Measurements from ENCODE around the gene PLB1.

PLB1 gene

GRCh38 chr2:28654663-28655320, 158.9 kb downstream of the PLB1 start:
- TF ChIP-seq EP300 (IDR thresholded peaks at IDR 0.05; ENCODE audit: borderline replicate concordance) (no peak), TEAD4 (IDR thresholded peaks at IDR 0.05) (no peak), FOXM1 (IDR thresholded peaks at IDR 0.05; ENCODE audit: borderline replicate concordance, low read depth) (no peak), NFIC (IDR thresholded peaks at IDR 0.05) (no peak), RAD21 (IDR thresholded peaks at IDR 0.05; ENCODE audit: low read depth) (no peak), EGR1 (IDR thresholded peaks at IDR 0.05) (no peak), ZBTB7A (IDR thresholded peaks at IDR 0.05; ENCODE audit: low read depth) (no peak), USF1 (IDR thresholded peaks at IDR 0.05) (no peak)

GRCh38 chr2:28656937-28657615, 161.2 kb downstream of the PLB1 start:
- TF ChIP-seq EP300 (IDR thresholded peaks at IDR 0.05; ENCODE audit: borderline replicate concordance) (no peak), YY1 (IDR thresholded peaks at IDR 0.05; ENCODE audit: low read depth) (no peak), TCF12 (IDR thresholded peaks at IDR 0.05; ENCODE audit: low read depth) (no peak), MAX (IDR thresholded peaks at IDR 0.05) (peak; percentile 49; the same call in 1 of the 2 replicates), TAF1 (IDR thresholded peaks at IDR 0.05; ENCODE audit: low read depth) (no peak), CEBPB (IDR thresholded peaks at IDR 0.05) (no peak; the same call in 1 of the 2 replicates), NFIC (IDR thresholded peaks at IDR 0.05) (0 out of 2 replicates have a peak, but pooled peaks have one; percentile 34)

GRCh38 chr2:28658369-28658768, 162.5 kb downstream of the PLB1 start:
- no peak for TF ChIP-seq YY1 (IDR thresholded peaks at IDR 0.05; ENCODE audit: low read depth)
- TF ChIP-seq CEBPB (IDR thresholded peaks at IDR 0.05) = no peak
- no peak for TF ChIP-seq EP300 (IDR thresholded peaks at IDR 0.05; ENCODE audit: borderline replicate concordance)
- TF ChIP-seq TEAD4 (IDR thresholded peaks at IDR 0.05) = no peak
- no peak for TF ChIP-seq EGR1 (IDR thresholded peaks at IDR 0.05)
- no peak for TF ChIP-seq REST (IDR thresholded peaks at IDR 0.05; ENCODE audit: low read depth)
- TF ChIP-seq MAX (IDR thresholded peaks at IDR 0.05) = no peak
- no peak for TF ChIP-seq RAD21 (IDR thresholded peaks at IDR 0.05; ENCODE audit: low read depth)
- no peak for TF ChIP-seq CREB1 (IDR thresholded peaks at IDR 0.05; ENCODE audit: low read depth)

GRCh38 chr2:28659127-28659526, 163.3 kb downstream of the PLB1 start:
- TF ChIP-seq CEBPB (IDR thresholded peaks at IDR 0.05) (no peak), EGR1 (IDR thresholded peaks at IDR 0.05) (no peak), YY1 (IDR thresholded peaks at IDR 0.05; ENCODE audit: low read depth) (no peak), TAF1 (IDR thresholded peaks at IDR 0.05; ENCODE audit: low read depth) (no peak), ZBTB7A (IDR thresholded peaks at IDR 0.05; ENCODE audit: low read depth) (no peak), FOXM1 (IDR thresholded peaks at IDR 0.05; ENCODE audit: borderline replicate concordance, low read depth) (no peak), REST (IDR thresholded peaks at IDR 0.05; ENCODE audit: low read depth) (no peak), EP300 (IDR thresholded peaks at IDR 0.05; ENCODE audit: borderline replicate concordance) (no peak), RAD21 (IDR thresholded peaks at IDR 0.05; ENCODE audit: low read depth) (no peak), USF1 (IDR thresholded peaks at IDR 0.05) (no peak), MAX (IDR thresholded peaks at IDR 0.05) (no peak), TEAD4 (IDR thresholded peaks at IDR 0.05) (no peak), NFIC (IDR thresholded peaks at IDR 0.05) (no peak), CREB1 (IDR thresholded peaks at IDR 0.05; ENCODE audit: low read depth) (no peak), TCF12 (IDR thresholded peaks at IDR 0.05; ENCODE audit: low read depth) (no peak)

- TF ChIP-seq TCF12 (IDR thresholded peaks at IDR 0.05; ENCODE audit: low read depth) (peak; percentile 43; the same call in 1 of the 2 replicates), NFIC (IDR thresholded peaks at IDR 0.05) (peak; percentile 93), EP300 (IDR thresholded peaks at IDR 0.05; ENCODE audit: borderline replicate concordance) (0 out of 2 replicates have a peak, but pooled peaks have one; percentile 30), CREB1 (IDR thresholded peaks at IDR 0.05; ENCODE audit: low read depth) (no peak), CEBPB (IDR thresholded peaks at IDR 0.05) (peak; percentile 15; the same call in 1 of the 2 replicates), TAF1 (IDR thresholded peaks at IDR 0.05; ENCODE audit: low read depth) (no peak), USF1 (IDR thresholded peaks at IDR 0.05) (0 out of 2 replicates have a peak, but pooled peaks have one; percentile 10), YY1 (IDR thresholded peaks at IDR 0.05; ENCODE audit: low read depth) (no peak), MAX (IDR thresholded peaks at IDR 0.05) (0 out of 2 replicates have a peak, but pooled peaks have one; percentile 27), RAD21 (IDR thresholded peaks at IDR 0.05; ENCODE audit: low read depth) (no peak; the same call in 1 of the 2 replicates), FOXM1 (IDR thresholded peaks at IDR 0.05; ENCODE audit: borderline replicate concordance, low read depth) (no peak)
Observed at GRCh38 chr2:28661589-28662001, 165.7 kb downstream of the PLB1 start.
